Measurements from ENCODE around the gene QSER1.
"Not testable (repeated sequence)": the region's sequence is repeated elsewhere in the genome, so short reads cannot be mapped to it uniquely, and the experiment has no call there.

QSER1 gene

GRCh38 chr11:32937283-32937682 lies 44.7 kb downstream of the QSER1 start:
- DNase-seq, result not testable (repeated sequence)

GRCh38 chr11:32939046-32939445 lies 46.4 kb downstream of the QSER1 start:
- DNase-seq, result no peak

- no peak for DNase-seq
Measured at GRCh38 chr11:32939866-32940265, 47.3 kb downstream of the QSER1 start.

- no peak for DNase-seq
Measured at GRCh38 chr11:32940865-32941264, 48.3 kb downstream of the QSER1 start.

- no peak for DNase-seq
Measured at GRCh38 chr11:32947978-32948377, 55.4 kb downstream of the QSER1 start.

- no peak for DNase-seq
Measured at GRCh38 chr11:32949739-32950138, 57.1 kb downstream of the QSER1 start.

GRCh38 chr11:32952421-32952820 lies 59.8 kb downstream of the QSER1 start:
- no peak for DNase-seq

- DNase-seq, result no peak
Measured at GRCh38 chr11:32953700-32954099, 61.1 kb downstream of the QSER1 start.

- peak in 1 of 2 experiments; percentile 49 for DNase-seq
Measured at GRCh38 chr11:32960553-32961164, 68.0 kb downstream of the QSER1 start.

GRCh38 chr11:32962016-32962415 lies 69.4 kb downstream of the QSER1 start:
- DNase-seq, result no peak

GRCh38 chr11:32963721-32964120 lies 71.1 kb downstream of the QSER1 start:
- DNase-seq, result no peak

- no peak for DNase-seq
Measured at GRCh38 chr11:32968541-32968940, 75.9 kb downstream of the QSER1 start.

GRCh38 chr11:32972233-32972632 lies 79.6 kb downstream of the QSER1 start:
- DNase-seq, result not testable (repeated sequence)

- no peak for DNase-seq
Measured at GRCh38 chr11:32972781-32973180, 80.2 kb downstream of the QSER1 start.

GRCh38 chr11:32982626-32983025 lies 90.0 kb downstream of the QSER1 start:
- no peak for DNase-seq

- no peak for DNase-seq
Measured at GRCh38 chr11:32983506-32983905, 90.9 kb downstream of the QSER1 start.

- no peak for DNase-seq
Measured at GRCh38 chr11:32985600-32985999, 93.0 kb downstream of the QSER1 start.

- no peak for DNase-seq
Measured at GRCh38 chr11:32987851-32988250, 95.2 kb downstream of the QSER1 start.

- DNase-seq, result no peak
Measured at GRCh38 chr11:32990481-32990880, 97.9 kb downstream of the QSER1 start.

GRCh38 chr11:32991427-32991826 lies 98.8 kb downstream of the QSER1 start:
- no peak for DNase-seq

- DNase-seq, result no peak
Measured at GRCh38 chr11:32991898-32992297, 99.3 kb downstream of the QSER1 start.

- DNase-seq, result peak; percentile 8 to 44
Measured at GRCh38 chr11:33000181-33000580, 107.6 kb downstream of the QSER1 start.

- no peak for DNase-seq
Measured at GRCh38 chr11:33001281-33001680, 108.7 kb downstream of the QSER1 start.

- DNase-seq, result no peak
Measured at GRCh38 chr11:33001751-33002542, 109.3 kb downstream of the QSER1 start.

- no peak for DNase-seq
Measured at GRCh38 chr11:33005175-33005574, 112.6 kb downstream of the QSER1 start.

Measured in SW 1271 (cell line).